ENCODE measurements around the gene C1orf116.

C1orf116 gene

GRCh38 chr1:207021139-207021861 is 11.3 kb downstream of the C1orf116 start:
- in situ Hi-C loops (cut with HindIII; ENCODE audit: low sequenced_read_pairs): loop anchor here (5.0 kb wide), 1 partner anchor 104 kb away; no protein-coding TSS in a partner anchor

GRCh38 chr1:207020709-207021107 is 11.8 kb downstream of the C1orf116 start:
- in situ Hi-C loops (cut with HindIII; ENCODE audit: low sequenced_read_pairs): loop anchor here (5.0 kb wide), 1 partner anchor 103 kb away; no protein-coding TSS in a partner anchor

GRCh38 chr1:207020065-207020708 is 12.4 kb downstream of the C1orf116 start:
- in situ Hi-C loops (cut with HindIII; ENCODE audit: low sequenced_read_pairs): loop anchor here (5.0 kb wide), 1 partner anchor 103 kb away; no protein-coding TSS in a partner anchor

GRCh38 chr1:207019661-207020060 is 12.9 kb downstream of the C1orf116 start:
- in situ Hi-C loops (cut with HindIII; ENCODE audit: low sequenced_read_pairs): loop anchor here (5.0 kb wide), 1 partner anchor 102 kb away; no protein-coding TSS in a partner anchor

GRCh38 chr1:207019161-207019560 is 13.4 kb downstream of the C1orf116 start:
- in situ Hi-C loops (cut with HindIII; ENCODE audit: low sequenced_read_pairs): no loop called here

- in situ Hi-C loops (cut with HindIII; ENCODE audit: low sequenced_read_pairs): no loop called here
Observed at GRCh38 chr1:207018707-207019106, 13.8 kb downstream of the C1orf116 start.

- in situ Hi-C loops (cut with HindIII; ENCODE audit: low sequenced_read_pairs): no loop called here
Observed at GRCh38 chr1:207017615-207018559, 14.7 kb downstream of the C1orf116 start.

- in situ Hi-C loops (cut with HindIII; ENCODE audit: low sequenced_read_pairs): no loop called here
Observed at GRCh38 chr1:207015791-207016190, 16.8 kb downstream of the C1orf116 start.

- in situ Hi-C loops (cut with HindIII; ENCODE audit: low sequenced_read_pairs): no loop called here
Observed at GRCh38 chr1:207014728-207015127, 17.8 kb downstream of the C1orf116 start.

- in situ Hi-C loops (cut with HindIII; ENCODE audit: low sequenced_read_pairs): no loop called here
Observed at GRCh38 chr1:207013321-207014085, 19.1 kb downstream of the C1orf116 start.

GRCh38 chr1:207010726-207011125 is 21.8 kb downstream of the C1orf116 start:
- in situ Hi-C loops (cut with HindIII; ENCODE audit: low sequenced_read_pairs): no loop called here

- in situ Hi-C loops (cut with HindIII; ENCODE audit: low sequenced_read_pairs): no loop called here
Observed at GRCh38 chr1:207009945-207010344, 22.6 kb downstream of the C1orf116 start.

GRCh38 chr1:207009182-207009850 is 23.2 kb downstream of the C1orf116 start:
- in situ Hi-C loops (cut with HindIII; ENCODE audit: low sequenced_read_pairs): no loop called here

GRCh38 chr1:207007352-207008033 is 25.1 kb downstream of the C1orf116 start:
- in situ Hi-C loops (cut with HindIII; ENCODE audit: low sequenced_read_pairs): no loop called here

GRCh38 chr1:207006914-207007313 is 25.6 kb downstream of the C1orf116 start:
- in situ Hi-C loops (cut with HindIII; ENCODE audit: low sequenced_read_pairs): no loop called here

GRCh38 chr1:207006083-207006482 is 26.5 kb downstream of the C1orf116 start:
- in situ Hi-C loops (cut with HindIII; ENCODE audit: low sequenced_read_pairs): no loop called here

GRCh38 chr1:207004931-207005830 is 27.4 kb downstream of the C1orf116 start:
- in situ Hi-C loops (cut with HindIII; ENCODE audit: low sequenced_read_pairs): no loop called here

- in situ Hi-C loops (cut with HindIII; ENCODE audit: low sequenced_read_pairs): no loop called here
Observed at GRCh38 chr1:207003210-207003609, 29.3 kb downstream of the C1orf116 start.
